HG02610 (cell line): ENCODE measurements around the gene NFIX.
"Not testable (repeated sequence)": the region's sequence is repeated elsewhere in the genome, so short reads cannot be mapped to it uniquely, and the experiment has no call there.

Source experiments
- ATAC-seq: cut with Tn5 transposase; IDR thresholded peaks from one replicate; pipeline ENCODE4 v1.9.1; 2021; ENCODE audit warnings: mild to moderate bottlenecking, moderate library complexity; ENCODE audit not compliant: unreplicated experiment

Gene NFIX

DNA sequence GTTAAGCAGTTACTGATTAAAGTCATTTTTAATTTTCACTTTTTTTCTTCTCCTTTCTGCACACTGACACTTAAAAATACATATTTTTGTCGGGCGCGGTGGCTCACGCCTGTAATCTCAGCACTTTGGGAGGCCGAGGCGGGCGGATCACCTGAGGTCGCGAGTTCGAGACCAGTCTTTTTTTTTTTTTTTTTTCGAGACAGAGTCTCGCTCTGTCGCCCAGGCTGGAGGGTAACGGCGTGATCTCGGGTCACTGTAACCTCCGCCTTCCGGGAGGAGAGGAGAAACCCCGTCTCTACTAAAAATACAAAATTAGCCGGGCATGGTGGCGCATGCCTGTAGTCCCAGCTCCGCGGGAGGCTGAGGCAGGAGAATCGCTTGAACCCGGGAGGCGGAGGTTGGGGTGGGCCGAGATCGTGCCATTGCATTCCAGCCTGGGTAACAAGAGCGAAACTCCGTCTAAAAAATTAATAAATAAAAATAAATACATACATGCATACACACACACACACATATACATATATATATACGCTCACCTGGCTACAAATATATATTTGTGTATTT, 37.8 kb upstream of the NFIX start:
- not testable (repeated sequence) for ATAC-seq

GRCh38 chr19:12959481-12959880, 35.8 kb upstream of the NFIX start:
- no peak for ATAC-seq

DNA sequence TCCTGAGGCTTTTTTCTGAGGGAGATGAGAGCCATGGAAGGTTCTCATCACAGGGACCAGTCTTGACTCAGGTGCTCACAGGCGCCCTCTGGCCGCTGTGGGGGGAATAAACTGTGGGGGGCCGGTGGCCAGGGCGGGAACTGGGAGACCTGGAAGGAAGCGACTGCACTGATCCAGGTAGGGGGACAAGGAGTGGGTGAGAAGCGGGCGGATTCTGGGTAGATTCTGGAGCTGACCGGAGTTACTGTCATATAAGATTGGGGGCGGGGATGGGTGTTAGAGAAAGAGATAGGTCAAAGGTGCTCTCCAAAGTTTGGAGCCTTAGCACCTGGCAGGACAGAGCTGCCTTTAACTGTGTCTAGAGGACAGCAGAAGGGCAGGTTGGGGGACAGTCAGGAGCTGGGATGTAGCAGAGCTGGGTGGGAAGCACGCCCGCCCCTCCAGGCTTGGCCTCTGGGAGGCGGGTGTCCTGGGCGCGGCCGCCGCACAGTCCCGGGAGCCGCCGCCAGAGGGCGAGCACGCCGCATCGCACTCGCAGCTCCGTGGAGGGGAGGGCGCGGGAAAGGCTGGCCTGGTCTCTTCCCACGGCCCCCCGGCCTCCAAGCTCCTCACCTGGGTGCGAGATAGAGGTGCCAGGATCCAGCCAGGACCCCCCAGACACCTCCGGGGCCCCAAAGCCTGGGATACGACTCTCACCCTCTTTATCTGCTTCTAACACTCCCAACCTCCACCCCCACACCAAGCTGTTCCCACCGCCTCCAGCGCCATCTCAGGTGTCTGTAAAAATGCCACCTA, 30.1 kb upstream of the NFIX start:
- ATAC-seq, result peak; percentile 77

GRCh38 chr19:12965812-12966135, 29.5 kb upstream of the NFIX start:
- no peak for ATAC-seq

- no peak for ATAC-seq
Measured at GRCh38 chr19:12967907-12968306, 27.4 kb upstream of the NFIX start.

GRCh38 chr19:12969292-12969988, 25.8 kb upstream of the NFIX start, which contains the start of gene DAND5:
DAND5 (plus strand) TSS chr19:12969576; CDS start chr19:12969661, 85 bp downstream.
- no peak for ATAC-seq

- ATAC-seq, result no peak
Measured at GRCh38 chr19:12970070-12970820, 25.0 kb upstream of the NFIX start.

- ATAC-seq, result no peak
Measured at GRCh38 chr19:12973236-12973635, 22.0 kb upstream of the NFIX start.

- no peak for ATAC-seq
Measured at GRCh38 chr19:12974301-12975220, 20.7 kb upstream of the NFIX start.

- no peak for ATAC-seq
Measured at GRCh38 chr19:12975221-12975741, 20.0 kb upstream of the NFIX start.

DNA sequence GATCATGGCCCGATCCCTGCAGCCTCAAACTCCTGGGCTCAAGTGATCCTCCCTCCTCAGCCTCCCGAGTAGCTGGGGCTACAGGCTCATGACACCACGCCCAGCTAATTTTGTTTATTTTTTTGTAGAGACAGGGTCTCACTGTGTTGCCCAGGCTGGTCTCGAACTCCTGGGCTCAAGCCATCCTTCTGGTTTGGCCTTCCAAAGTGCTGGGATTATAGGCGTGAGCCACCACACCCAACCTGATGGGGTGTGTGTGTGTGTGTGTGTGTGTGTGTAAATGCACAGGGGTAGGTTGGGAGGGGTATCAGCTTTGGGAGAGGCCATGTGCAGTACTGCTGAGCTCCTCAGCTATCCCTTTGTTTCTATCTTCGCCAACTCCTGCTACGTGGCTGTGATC, 19.2 kb upstream of the NFIX start:
- not testable (repeated sequence) for ATAC-seq

DNA sequence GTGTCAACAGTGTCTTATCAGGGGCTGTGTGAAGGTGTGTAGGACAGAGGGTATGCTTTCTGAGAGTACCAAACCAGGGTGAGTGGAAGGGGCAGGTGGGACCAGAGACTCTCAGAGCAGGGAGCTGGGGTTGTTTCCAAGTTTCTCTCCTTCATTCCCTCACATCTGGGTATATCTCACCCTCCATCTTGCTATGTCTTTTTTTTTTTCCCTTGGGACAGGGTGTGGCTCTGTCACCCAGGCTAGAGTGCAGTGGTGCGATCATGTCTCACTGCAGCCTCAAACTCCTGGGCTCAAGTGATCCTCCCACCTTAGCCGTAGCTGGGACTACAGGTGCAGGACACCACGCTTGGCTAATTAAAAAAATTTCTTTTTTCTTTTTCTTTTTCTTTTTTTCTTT, 15.3 kb upstream of the NFIX start:
- ATAC-seq, result no peak

- no peak for ATAC-seq
Measured at GRCh38 chr19:12982648-12983047, 12.6 kb upstream of the NFIX start.

- ATAC-seq, result no peak
Measured at GRCh38 chr19:12983091-12983490, 12.2 kb upstream of the NFIX start.

DNA sequence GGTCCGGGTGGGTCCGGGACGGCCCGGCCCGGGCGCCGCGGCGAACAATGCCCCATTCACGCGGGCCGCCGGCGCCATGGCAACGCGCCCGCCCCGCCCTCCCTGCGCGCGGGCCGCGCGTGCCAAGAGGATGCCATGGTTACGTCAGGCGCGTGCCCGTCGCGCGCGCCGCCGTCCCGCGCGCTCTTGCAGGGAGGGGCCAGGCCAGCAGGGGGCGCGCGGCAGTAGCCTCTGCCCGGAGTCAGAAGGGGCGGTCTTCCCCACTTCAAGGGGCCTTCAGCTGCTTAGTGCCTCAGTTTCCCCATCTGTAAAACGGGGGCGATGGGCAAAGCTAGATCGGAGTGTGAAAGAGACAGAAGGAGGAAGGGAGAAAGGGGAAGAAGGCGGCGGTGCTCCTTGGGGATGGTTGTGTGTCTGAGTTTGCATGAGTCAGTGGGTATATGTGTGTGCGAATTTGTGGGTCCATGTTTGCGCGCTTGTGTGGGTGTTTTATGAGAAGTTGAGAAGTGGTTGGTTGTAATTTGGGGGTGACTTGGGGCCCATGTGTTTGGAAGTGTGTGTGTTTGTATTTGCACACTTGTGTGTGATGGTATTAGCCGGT, 11.6 kb upstream of the NFIX start:
- no peak for ATAC-seq

GRCh38 chr19:12984143-12984627, 11.1 kb upstream of the NFIX start:
- ATAC-seq, result no peak

GRCh38 chr19:12984683-12985048, 10.6 kb upstream of the NFIX start:
- no peak for ATAC-seq

DNA sequence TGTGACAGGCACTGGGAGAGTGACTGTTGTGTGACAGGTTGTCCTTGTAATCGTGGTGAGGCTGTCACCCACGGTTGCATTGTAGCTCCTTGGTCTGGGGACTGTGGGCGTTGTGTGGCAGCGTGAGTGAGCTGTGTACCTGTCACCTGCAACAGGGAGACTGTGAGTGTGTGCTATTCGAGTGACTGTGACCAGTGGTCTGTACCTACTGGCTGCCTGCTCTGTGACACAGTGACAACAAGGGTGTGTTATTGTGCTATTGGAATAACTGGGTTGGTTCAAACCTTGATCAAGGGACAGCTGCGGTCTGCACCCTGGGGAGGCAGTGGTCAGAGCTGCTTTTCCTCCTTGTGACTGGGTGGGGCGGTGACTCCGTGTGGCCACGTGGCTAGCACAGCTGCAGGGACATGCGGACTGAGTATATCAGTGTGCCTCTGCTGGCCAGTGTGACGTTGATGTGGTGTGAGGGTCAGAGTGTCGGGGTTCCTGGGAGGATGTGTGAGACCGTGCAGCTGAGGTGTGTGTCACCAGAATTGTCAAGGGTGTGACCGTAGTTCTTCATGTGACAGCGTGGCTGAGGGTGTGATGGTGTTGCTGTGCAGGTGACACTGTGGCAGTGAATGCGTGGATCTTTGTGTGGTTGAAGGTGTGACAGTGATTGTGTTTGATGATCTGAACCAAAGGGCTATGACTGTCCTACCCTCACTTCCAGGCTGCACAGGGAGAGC, 10.1 kb upstream of the NFIX start:
- no peak for ATAC-seq

- no peak for ATAC-seq
Measured at GRCh38 chr19:12986726-12987125, 8.5 kb upstream of the NFIX start.
